CD4-positive, alpha-beta T cell (primary cell): ENCODE data around the gene ACOT8. TPM values are rescaled to one million over a fixed set of nuclear protein-coding genes. Genes with fewer than 3 reads are reported as not detected.

ENCODE experiments used
- ATAC-seq: fragments of 200-7000 bp; cut with Tn5 transposase; one replicate; pipeline ENCODE4 v1.10.0; 2022; ENCODE audit warnings: mild to moderate bottlenecking; ENCODE audit not compliant: poor library complexity
- CTCF ChIA-PET: fragments of 350-600 bp; sonication (Branson Sonifier 250); formaldehyde crosslinking; loops from one replicate; lab custom pipeline; 2021; ENCODE audit warnings: antibody characterized with exemption, inconsistent platforms; lab: Charles Lee
- POLR2A ChIA-PET: fragments of 350-600 bp; sonication (Branson Sonifier 250); formaldehyde crosslinking; loops from one replicate; lab custom pipeline; 2021; ENCODE audit warnings: antibody characterized with exemption, inconsistent platforms; lab: Charles Lee
- DNase-seq, 14 experiments: peaks; one replicate each; pipeline ENCODE4 v3.0.0-alpha.2; 2013 to 2020; ENCODE audit warnings: mixed read lengths in 2 of 14
- H3K27ac ChIP-seq, 2 donors: one replicate each; pipeline versions ENCODE4 v1.5.1 to v1.7.0; 2013; ENCODE audit warnings: low read length in 2 of 2, low read depth in 1 of 2, mild to moderate bottlenecking in 1 of 2
- H3K27me3 ChIP-seq, 2 experiments: 1 replicate in 1 of 2; 2 replicates in 1 of 2; pipeline versions ENCODE4 v1.6.1 to v1.7.0; 2013; ENCODE audit warnings: low read length in 2 of 2, control low read depth in 1 of 2, mild to moderate bottlenecking in 1 of 2, moderate library complexity in 1 of 2; ENCODE audit not compliant: insufficient read depth in 2 of 2, control insufficient read depth in 1 of 2
- H3K36me3 ChIP-seq: one replicate; pipeline ENCODE4 v1.6.1; 2013; ENCODE audit warnings: low read length, control low read depth; ENCODE audit not compliant: insufficient read depth
- H3K4me1 ChIP-seq: one replicate; pipeline ENCODE4 v1.6.1; 2013; ENCODE audit warnings: low read length, control low read depth; ENCODE audit not compliant: insufficient read depth
- H3K4me3 ChIP-seq: one replicate; pipeline ENCODE4 v1.5.1; 2013; ENCODE audit warnings: mild to moderate bottlenecking, low read length, moderate library complexity
- H3K9me3 ChIP-seq, 2 experiments: 1 replicate in 1 of 2; 2 replicates in 1 of 2; pipeline versions ENCODE4 v1.6.1 to v1.7.0; 2013; ENCODE audit warnings: low read length in 2 of 2, mild to moderate bottlenecking in 2 of 2, control low read depth in 1 of 2, moderate library complexity in 1 of 2; ENCODE audit not compliant: control insufficient read depth in 1 of 2, insufficient read depth in 1 of 2
- H3K27ac Mint-ChIP-seq: one replicate; pipeline ENCODE4 v1.8.0; 2020; ENCODE audit warnings: mixed read lengths
- H3K27me3 Mint-ChIP-seq: one replicate; pipeline ENCODE4 v1.8.0; 2021; ENCODE audit warnings: mixed read lengths
- H3K36me3 Mint-ChIP-seq: one replicate; pipeline ENCODE4 v1.8.0; 2021; ENCODE audit warnings: low read depth, mixed read lengths
- H3K4me1 Mint-ChIP-seq: one replicate; pipeline ENCODE4 v1.8.0; 2021; ENCODE audit warnings: low read depth, mixed read lengths
- H3K4me3 Mint-ChIP-seq: one replicate; pipeline ENCODE4 v1.8.0; 2020; ENCODE audit warnings: mild to moderate bottlenecking, mixed read lengths
- H3K9me3 Mint-ChIP-seq: one replicate; pipeline ENCODE4 v1.8.0; 2020; ENCODE audit warnings: mixed read lengths
- intact Hi-C, 2 experiments: fragments of 100-400 bp; cut with DNase I in 1 of 2; cut with micrococcal nuclease in 1 of 2; formaldehyde crosslinking; loops; one replicate each; pipeline versions ENCODE4 v1.15.1 to v1.9.0; 2023 to 2025; cut with DNase I, micrococcal nuclease
- total RNA-seq, 174 experiments: library from RNA in 2 of 174; stranded (reverse) in 2 of 174; gene quantifications; one replicate each; pipeline ENCODE4 v1.2.3 and lab custom pipeline; 2021 to 2026
- TF ChIP-seq, protein P1 (sequence below): fragments of 200-600 bp; IDR thresholded peaks from one replicate; pipeline ENCODE4 v1.8.0; 2022; ENCODE audit warnings: antibody characterized with exemption, mild to moderate bottlenecking

The ACOT8 gene
- total RNA-seq, 2 experiments from 2014 or later = 19.1 to 19.9 TPM

DNA sequence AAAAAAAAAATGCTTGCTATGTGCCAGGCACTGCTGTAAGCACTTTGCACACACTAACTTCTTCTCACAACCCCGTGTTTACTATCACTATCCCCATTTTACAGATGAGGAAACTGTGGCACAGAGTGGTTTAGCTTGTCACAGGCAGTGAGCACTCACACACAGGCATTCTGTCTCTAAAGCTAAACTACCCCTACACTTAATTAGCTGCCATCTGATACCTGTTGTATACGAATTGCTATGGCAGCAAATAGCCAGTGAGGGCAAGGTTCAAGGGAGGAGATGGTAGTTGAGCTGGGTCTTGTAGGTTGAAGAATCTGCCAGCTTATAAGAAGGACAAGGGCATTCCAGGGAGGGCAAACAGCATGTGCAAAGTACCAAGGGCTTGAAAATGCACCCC lies 35.2 kb downstream of the ACOT8 start:
- ChIA-PET POLR2A (no interaction called here), CTCF (no interaction called here)
- Mint-ChIP-seq H3K4me3 (no peak overlapping the region), H3K4me1 (peaks cover 10% of the 10 kb centered on the region), H3K27me3 (peaks cover 48% of the 10 kb centered on the region), H3K27ac (no peak overlapping the region), H3K36me3 (no peaks in the 10 kb centered on the region), H3K9me3 (no peaks in the 10 kb centered on the region)
- TF ChIP-seq, protein P1, sequence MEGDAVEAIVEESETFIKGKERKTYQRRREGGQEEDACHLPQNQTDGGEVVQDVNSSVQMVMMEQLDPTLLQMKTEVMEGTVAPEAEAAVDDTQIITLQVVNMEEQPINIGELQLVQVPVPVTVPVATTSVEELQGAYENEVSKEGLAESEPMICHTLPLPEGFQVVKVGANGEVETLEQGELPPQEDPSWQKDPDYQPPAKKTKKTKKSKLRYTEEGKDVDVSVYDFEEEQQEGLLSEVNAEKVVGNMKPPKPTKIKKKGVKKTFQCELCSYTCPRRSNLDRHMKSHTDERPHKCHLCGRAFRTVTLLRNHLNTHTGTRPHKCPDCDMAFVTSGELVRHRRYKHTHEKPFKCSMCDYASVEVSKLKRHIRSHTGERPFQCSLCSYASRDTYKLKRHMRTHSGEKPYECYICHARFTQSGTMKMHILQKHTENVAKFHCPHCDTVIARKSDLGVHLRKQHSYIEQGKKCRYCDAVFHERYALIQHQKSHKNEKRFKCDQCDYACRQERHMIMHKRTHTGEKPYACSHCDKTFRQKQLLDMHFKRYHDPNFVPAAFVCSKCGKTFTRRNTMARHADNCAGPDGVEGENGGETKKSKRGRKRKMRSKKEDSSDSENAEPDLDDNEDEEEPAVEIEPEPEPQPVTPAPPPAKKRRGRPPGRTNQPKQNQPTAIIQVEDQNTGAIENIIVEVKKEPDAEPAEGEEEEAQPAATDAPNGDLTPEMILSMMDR = no peak
- ATAC-seq (no peak), DNase-seq (no peak)
- Histone ChIP-seq H3K4me3 (no peak overlapping the region), H3K27ac (no peak overlapping the region), H3K9me3 (peaks cover 0 to 12% of the 10 kb centered on the region in 2 experiments), H3K4me1 (peaks cover 17% of the 10 kb centered on the region), H3K36me3 (no peaks in the 10 kb centered on the region), H3K27me3 (peaks cover 11 to 16% of the 10 kb centered on the region in 2 experiments)
- intact Hi-C loops = no loop called here

DNA sequence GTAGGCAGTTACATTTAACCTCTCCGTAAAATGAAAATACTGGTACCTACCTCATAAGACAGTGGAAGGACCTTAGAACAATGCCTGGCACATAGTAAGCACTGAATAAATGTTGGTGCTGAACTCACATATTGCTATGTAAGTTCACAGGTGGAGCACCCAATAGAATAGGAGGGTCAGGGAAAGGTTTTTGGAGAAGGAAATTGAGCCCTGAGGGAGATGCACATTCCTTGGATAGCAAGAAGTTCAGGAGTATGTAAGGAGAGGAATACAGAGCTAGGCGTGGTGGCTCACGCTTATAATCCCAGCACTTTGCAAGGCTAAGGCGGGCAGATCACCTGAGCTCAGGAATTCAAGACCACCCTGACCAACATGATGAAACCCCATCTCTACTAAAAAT lies 37.7 kb downstream of the ACOT8 start:
- ATAC-seq (no peak), DNase-seq (no peak)
- intact Hi-C loops = no loop called here
- ChIA-PET POLR2A (no interaction called here), CTCF (no interaction called here)
- H3K4me1 Mint-ChIP-seq = peaks cover 9% of the 10 kb centered on the region
- no peak overlapping the region for H3K4me3 ChIP-seq
- peaks cover 42% of the 10 kb centered on the region for H3K27me3 Mint-ChIP-seq
- H3K36me3 ChIP-seq = no peaks in the 10 kb centered on the region
- H3K27ac ChIP-seq = no peak overlapping the region
- H3K9me3 ChIP-seq = peaks cover 0 to 12% of the 10 kb centered on the region in 2 experiments
- TF ChIP-seq, protein P1 = no peak
- no peak overlapping the region for H3K4me3 Mint-ChIP-seq
- H3K4me1 ChIP-seq = peaks cover 17% of the 10 kb centered on the region
- H3K27me3 ChIP-seq = peaks cover 11 to 16% of the 10 kb centered on the region in 2 experiments
- no peaks in the 10 kb centered on the region for H3K9me3 Mint-ChIP-seq
- H3K27ac Mint-ChIP-seq = no peak overlapping the region
- no peaks in the 10 kb centered on the region for H3K36me3 Mint-ChIP-seq

DNA sequence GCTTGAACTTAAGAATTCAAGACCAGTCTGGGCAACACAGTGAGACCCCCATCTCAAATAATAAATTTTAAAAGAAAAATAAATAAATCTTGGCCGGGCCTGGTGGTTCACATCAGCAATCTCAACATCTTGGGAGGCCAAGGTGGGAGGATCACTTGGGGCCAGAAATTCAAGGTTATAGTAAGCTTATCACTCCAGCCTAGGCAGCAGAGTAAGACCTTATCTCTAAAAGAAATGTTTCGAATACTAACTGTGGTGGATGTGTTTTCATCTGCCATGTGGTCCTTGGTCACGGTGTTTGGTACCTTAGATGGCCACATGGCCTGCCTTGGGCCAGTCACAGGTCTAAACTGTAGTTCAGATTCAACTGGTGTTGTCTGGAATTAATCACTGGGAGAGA lies 39.0 kb downstream of the ACOT8 start:
- H3K4me1 Mint-ChIP-seq = no peaks in the 10 kb centered on the region

More for the DNA sequence above, 39.0 kb downstream of the ACOT8 start:
- no peak overlapping the region for H3K4me3 ChIP-seq
- Mint-ChIP-seq H3K4me3 (no peak overlapping the region), H3K27ac (no peak overlapping the region), H3K9me3 (no peaks in the 10 kb centered on the region), H3K27me3 (peaks cover 30% of the 10 kb centered on the region), H3K36me3 (no peaks in the 10 kb centered on the region)
- no peak overlapping the region for H3K27ac ChIP-seq
- CTCF ChIA-PET = interaction anchor here (0.7 kb wide), 1 partner anchor 11 kb away, joined by 3 read pairs; no protein-coding TSS in a partner anchor
- peaks cover 8% of the 10 kb centered on the region for H3K4me1 ChIP-seq
- H3K36me3 ChIP-seq = no peaks in the 10 kb centered on the region
- peaks cover 0 to 6% of the 10 kb centered on the region in 2 experiments for H3K9me3 ChIP-seq
- DNase-seq = no peak
- ATAC-seq = no peak
- TF ChIP-seq, protein P1 = no peak
- peaks cover 7 to 9% of the 10 kb centered on the region in 2 experiments for H3K27me3 ChIP-seq
- intact Hi-C loops = no loop called here
- POLR2A ChIA-PET = no interaction called here
